Mesendoderm (in vitro differentiated cells): ENCODE data around the gene SLCO4A1.

Source experiments
- DNase-seq: peaks from one replicate; pipeline ENCODE4 v3.0.0; 2013
- H2AK5ac ChIP-seq: 2 replicates; pipeline ENCODE4 v1.6.1; 2013; ENCODE audit warnings: low read length, inconsistent platforms
- H2BK120ac ChIP-seq: 2 replicates; pipeline ENCODE4 v1.6.1; 2013; ENCODE audit warnings: low read depth, mild to moderate bottlenecking, low read length, moderate library complexity, mixed read lengths
- H2BK15ac ChIP-seq: replicated peaks from 2 replicates; pipeline ENCODE4 v1.6.1; 2013; ENCODE audit warnings: low read depth, mild to moderate bottlenecking, moderate library complexity
- H2BK5ac ChIP-seq: 2 replicates; pipeline ENCODE4 v1.6.1; 2013; ENCODE audit warnings: low read length, inconsistent platforms
- H3K18ac ChIP-seq: 2 replicates; pipeline ENCODE4 v1.6.1; 2013; ENCODE audit warnings: mild to moderate bottlenecking, low read length, mixed read lengths
- H3K23ac ChIP-seq: one replicate; pipeline ENCODE4 v1.6.1; 2013; ENCODE audit warnings: low read length
- H3K27ac ChIP-seq: 2 replicates; pipeline ENCODE4 v1.5.1; 2013; ENCODE audit warnings: low read depth, mild to moderate bottlenecking, inconsistent platforms, low read length, moderate library complexity
- H3K27me3 ChIP-seq: 2 replicates; pipeline ENCODE4 v1.6.1; 2013; ENCODE audit warnings: low read length, control low read depth, mild to moderate bottlenecking, inconsistent platforms; ENCODE audit not compliant: insufficient read depth, poor library complexity
- H3K36me3 ChIP-seq: 2 replicates; pipeline ENCODE4 v1.6.1; 2013; ENCODE audit warnings: low read length, inconsistent platforms; ENCODE audit not compliant: control insufficient read depth, insufficient read depth
- H3K4ac ChIP-seq: one replicate; pipeline ENCODE4 v1.6.1; 2013; ENCODE audit warnings: low read depth, mild to moderate bottlenecking, low read length, moderate library complexity
- H3K4me1 ChIP-seq: 2 replicates; pipeline ENCODE4 v1.6.1; 2013; ENCODE audit warnings: low read depth, low read length, inconsistent platforms; ENCODE audit not compliant: control insufficient read depth
- H3K4me2 ChIP-seq: 2 replicates; pipeline ENCODE4 v1.6.1; 2013; ENCODE audit warnings: low read length
- H3K4me3 ChIP-seq: 2 replicates; pipeline ENCODE4 v1.5.1; 2013; ENCODE audit warnings: mild to moderate bottlenecking, low read length
- H3K56ac ChIP-seq: one replicate; pipeline ENCODE4 v1.6.1; 2013; ENCODE audit warnings: low read length
- H3K79me1 ChIP-seq: 2 replicates; pipeline ENCODE4 v1.6.1; 2013; ENCODE audit warnings: low read length, inconsistent platforms
- H3K79me2 ChIP-seq: 2 replicates; pipeline ENCODE4 v1.6.1; 2013; ENCODE audit warnings: mild to moderate bottlenecking, low read length; ENCODE audit not compliant: control insufficient read depth, insufficient read depth
- H3K9ac ChIP-seq: 2 replicates; pipeline ENCODE4 v1.6.1; 2013; ENCODE audit warnings: low read length, inconsistent platforms
- H4K5ac ChIP-seq: one replicate; pipeline ENCODE4 v1.6.1; 2013; ENCODE audit warnings: low read length
- H4K8ac ChIP-seq: one replicate; pipeline ENCODE4 v1.6.1; 2013; ENCODE audit warnings: low read depth, mild to moderate bottlenecking, control low read depth, low read length, moderate library complexity
- WGBS: extraction: QIAGEN DNeasy Blood & Tissue Kit; methylation state at CpG from one replicate; pipeline ENCODE4 v1.1.7; 2013; ENCODE audit warnings: low lambda C conversion rate, missing lambda C conversion rate; ENCODE audit not compliant: insufficient coverage; ENCODE audit errors: extremely low coverage; 5-methylcytosine and 5-hydroxymethylcytosine counted together

SLCO4A1 gene

GRCh38 chr20:62685781-62686555 is 43.7 kb downstream of the SLCO4A1 start:
- Histone ChIP-seq H3K79me1 (no peaks in the 10 kb centered on the region), H3K56ac (no peak overlapping the region), H4K8ac (no peak overlapping the region), H3K18ac (no peak overlapping the region), H3K36me3 (no peaks in the 10 kb centered on the region), H3K27me3 (no peaks in the 10 kb centered on the region), H2BK5ac (no peak overlapping the region), H3K4me1 (peaks cover 3% of the 10 kb centered on the region), H3K4me3 (no peak overlapping the region), H2BK120ac (no peak overlapping the region), H3K27ac (no peak overlapping the region), H4K5ac (no peak overlapping the region), H2BK15ac (no peak overlapping the region), H3K79me2 (no peaks in the 10 kb centered on the region), H2AK5ac (no peak overlapping the region), H3K9ac (no peak overlapping the region), H3K4ac (no peak overlapping the region), H3K23ac (no peak overlapping the region), H3K4me2 (no peak overlapping the region)
- DNase-seq = peak; percentile 28
- no CpG with 5 or more reads among the region's 27 CpGs for WGBS

GRCh38 chr20:62686869-62687830 is 44.8 kb downstream of the SLCO4A1 start:
- no peak overlapping the region for H3K18ac ChIP-seq
- no peak overlapping the region for H3K4ac ChIP-seq
- H2BK5ac ChIP-seq = no peak overlapping the region
- WGBS = no CpG with 5 or more reads among the region's 37 CpGs
- no peak overlapping the region for H2AK5ac ChIP-seq
- H3K4me2 ChIP-seq = no peak overlapping the region
- no peak overlapping the region for H2BK120ac ChIP-seq
- H3K4me1 ChIP-seq = peaks cover 3% of the 10 kb centered on the region
- H3K27me3 ChIP-seq = no peaks in the 10 kb centered on the region
- no peaks in the 10 kb centered on the region for H3K79me1 ChIP-seq
- no peak overlapping the region for H2BK15ac ChIP-seq
- no peak overlapping the region for H4K8ac ChIP-seq
- H3K36me3 ChIP-seq = no peaks in the 10 kb centered on the region
- no peak for DNase-seq
- no peaks in the 10 kb centered on the region for H3K79me2 ChIP-seq
- H3K27ac ChIP-seq = no peak overlapping the region
- no peak overlapping the region for H3K56ac ChIP-seq
- H3K4me3 ChIP-seq = no peak overlapping the region
- H3K23ac ChIP-seq = no peak overlapping the region
- H3K9ac ChIP-seq = no peak overlapping the region
- no peak overlapping the region for H4K5ac ChIP-seq

DNA sequence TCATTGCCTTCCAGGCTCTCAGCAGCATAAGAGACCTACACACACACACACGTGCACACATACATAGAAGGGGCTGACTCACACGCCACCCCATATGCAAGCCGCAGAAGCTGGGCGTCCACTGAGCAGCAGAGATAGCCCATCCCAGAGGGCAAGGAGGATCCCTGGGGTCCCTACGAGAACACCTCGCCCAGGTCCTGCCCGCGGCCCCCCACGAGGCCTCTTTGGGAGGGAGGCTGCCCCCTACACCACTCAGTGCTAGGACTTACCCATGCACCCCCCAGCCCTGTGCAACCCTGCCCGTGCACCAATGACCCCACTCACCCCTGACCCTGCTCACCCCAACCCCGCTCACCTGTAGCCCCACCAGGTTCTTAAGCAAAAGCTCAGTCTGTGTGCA is 45.8 kb downstream of the SLCO4A1 start:
- H3K4me3 ChIP-seq = no peak overlapping the region
- no CpG with 5 or more reads among the region's 11 CpGs for WGBS
- H3K4me1 ChIP-seq = peaks cover 3% of the 10 kb centered on the region
- no peak overlapping the region for H3K18ac ChIP-seq
- H2AK5ac ChIP-seq = no peak overlapping the region
- H4K8ac ChIP-seq = no peak overlapping the region
- H3K56ac ChIP-seq = no peak overlapping the region
- H3K23ac ChIP-seq = no peak overlapping the region
- no peaks in the 10 kb centered on the region for H3K79me1 ChIP-seq
- no peaks in the 10 kb centered on the region for H3K27me3 ChIP-seq
- no peak overlapping the region for H3K9ac ChIP-seq
- H3K36me3 ChIP-seq = no peaks in the 10 kb centered on the region
- H2BK15ac ChIP-seq = no peak overlapping the region
- H2BK5ac ChIP-seq = no peak overlapping the region
- no peak overlapping the region for H4K5ac ChIP-seq
- H2BK120ac ChIP-seq = no peak overlapping the region
- H3K27ac ChIP-seq = no peak overlapping the region
- no peak overlapping the region for H3K4me2 ChIP-seq
- no peaks in the 10 kb centered on the region for H3K79me2 ChIP-seq
- DNase-seq = no peak
- no peak overlapping the region for H3K4ac ChIP-seq

DNA sequence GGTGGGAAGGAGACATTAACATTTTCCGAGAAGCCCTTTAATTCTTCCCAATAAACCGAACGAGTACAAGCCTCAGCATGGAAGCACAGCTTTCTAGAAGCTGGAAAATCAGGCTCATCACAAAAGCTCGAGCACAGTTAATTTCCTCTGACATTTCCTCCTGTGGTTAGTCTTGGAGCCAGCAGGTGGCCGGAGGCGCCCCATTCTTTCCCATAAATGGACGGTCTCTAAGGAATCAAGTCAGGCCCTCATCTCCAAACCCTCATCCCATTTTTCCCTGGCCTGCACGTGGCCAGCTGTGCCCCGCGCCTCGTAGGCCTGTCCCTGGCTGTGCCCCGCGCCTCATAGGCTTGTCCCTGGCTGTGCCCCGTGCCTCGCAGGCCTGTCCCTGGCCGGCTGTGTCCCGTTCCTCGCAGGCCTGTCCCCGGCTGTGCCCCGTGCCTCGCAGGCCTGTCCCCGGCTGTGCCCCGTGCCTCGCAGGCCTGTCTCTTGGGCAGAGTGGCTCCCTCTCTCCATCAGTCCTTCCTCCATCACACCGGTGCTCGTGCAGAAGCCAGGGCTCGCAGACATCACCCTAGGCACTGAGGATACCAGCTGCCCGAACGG is 46.7 kb downstream of the SLCO4A1 start:
- H2AK5ac ChIP-seq = no peak overlapping the region
- no peak overlapping the region for H3K4me3 ChIP-seq
- no peak overlapping the region for H4K5ac ChIP-seq
- no CpG with 5 or more reads among the region's 29 CpGs for WGBS
- DNase-seq = no peak
- H3K4me2 ChIP-seq = no peak overlapping the region
- no peak overlapping the region for H2BK15ac ChIP-seq
- no peaks in the 10 kb centered on the region for H3K79me1 ChIP-seq
- no peak overlapping the region for H3K18ac ChIP-seq
- no peaks in the 10 kb centered on the region for H3K27me3 ChIP-seq
- no peak overlapping the region for H3K56ac ChIP-seq
- H2BK120ac ChIP-seq = no peak overlapping the region
- no peaks in the 10 kb centered on the region for H3K36me3 ChIP-seq
- no peak overlapping the region for H3K23ac ChIP-seq
- no peak overlapping the region for H3K4ac ChIP-seq
- H2BK5ac ChIP-seq = no peak overlapping the region
- H3K9ac ChIP-seq = no peak overlapping the region
- H3K27ac ChIP-seq = no peak overlapping the region
- no peaks in the 10 kb centered on the region for H3K79me2 ChIP-seq
- no peak overlapping the region for H4K8ac ChIP-seq
- peaks cover 3% of the 10 kb centered on the region for H3K4me1 ChIP-seq

DNA sequence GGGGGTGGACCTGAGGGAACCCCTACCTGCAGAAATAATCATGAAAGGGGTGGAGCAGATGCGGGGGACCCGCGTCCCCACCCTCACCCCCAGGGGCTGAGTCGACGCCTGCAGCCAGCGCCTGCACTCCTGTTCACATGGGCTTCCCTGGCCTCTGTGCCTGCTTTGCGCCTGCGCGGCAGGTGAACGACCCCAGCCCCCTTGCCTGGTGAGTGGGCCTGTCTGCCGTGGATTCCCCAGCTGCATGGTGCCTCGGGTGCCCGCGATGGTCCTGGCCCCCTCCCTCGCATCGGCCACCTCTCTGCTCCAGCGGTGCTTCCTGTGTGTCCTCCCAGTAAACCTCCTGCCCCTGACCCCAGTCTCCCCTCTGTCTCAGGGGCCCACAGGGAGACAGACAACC is 47.6 kb downstream of the SLCO4A1 start:
- Histone ChIP-seq H3K27me3 (no peaks in the 10 kb centered on the region), H3K56ac (no peak overlapping the region), H3K27ac (no peak overlapping the region), H3K4me1 (peaks cover 3% of the 10 kb centered on the region), H4K8ac (no peak overlapping the region), H3K4ac (no peak overlapping the region), H3K79me2 (no peaks in the 10 kb centered on the region), H2BK5ac (no peak overlapping the region), H3K18ac (no peak overlapping the region), H3K9ac (no peak overlapping the region), H3K36me3 (no peaks in the 10 kb centered on the region), H3K4me2 (no peak overlapping the region), H2BK15ac (no peak overlapping the region), H2AK5ac (no peak overlapping the region), H3K4me3 (no peak overlapping the region), H3K79me1 (no peaks in the 10 kb centered on the region), H3K23ac (no peak overlapping the region), H4K5ac (no peak overlapping the region), H2BK120ac (no peak overlapping the region)
- WGBS = no CpG with 5 or more reads among the region's 17 CpGs
- DNase-seq = no peak
